NCI-H1436 (cell line): ENCODE measurements around the gene YARS1.

ENCODE experiments used
- DNase-seq: peaks from one replicate; lab custom pipeline; 2025; lab: John Stamatoyannopoulos, UW

The YARS1 gene

DNA sequence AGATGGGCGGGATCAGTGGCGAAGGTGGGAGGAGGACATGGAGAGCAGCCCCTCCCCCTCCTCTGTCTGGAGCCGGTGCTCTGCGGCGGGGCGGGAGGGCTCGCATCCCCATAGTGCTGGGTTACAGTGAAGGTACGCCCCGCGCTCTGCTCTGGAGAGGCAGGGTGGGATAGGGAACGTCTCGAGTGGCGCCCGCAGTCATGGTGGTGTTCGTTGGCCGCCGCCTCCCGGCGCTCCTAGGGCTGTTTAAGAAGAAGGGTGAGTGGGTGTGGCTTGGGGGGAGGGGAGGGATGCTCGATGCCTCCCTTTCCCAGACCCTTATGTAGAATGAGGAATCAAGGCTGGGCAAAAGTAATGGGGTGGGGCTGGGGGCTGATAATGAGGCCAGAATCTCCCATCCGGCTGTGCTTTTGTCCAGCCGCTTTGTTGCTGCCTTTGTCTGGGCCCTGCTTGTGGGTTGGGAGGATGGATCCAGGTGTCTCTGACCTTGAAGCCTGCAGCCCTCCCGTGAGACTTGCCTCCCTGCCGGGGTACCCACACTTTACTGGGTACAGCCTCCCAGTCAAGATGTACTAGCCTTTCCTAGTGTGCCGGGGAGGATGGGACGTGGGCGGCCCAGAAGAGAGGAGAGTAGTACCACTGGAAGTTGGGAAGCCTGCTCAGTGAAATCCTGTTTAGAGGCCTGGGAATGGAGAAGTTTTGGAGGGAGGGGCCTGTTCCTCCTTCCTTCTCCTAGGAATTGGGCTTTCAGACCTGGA is 51.4 kb downstream of the YARS1 start:
- peak; percentile 43 for DNase-seq

- peak; percentile 75 for DNase-seq
These were observed 52.2 kb downstream of the YARS1 start for GRCh38 chr1:32764826-32765569.

- no peak for DNase-seq
These were observed 53.9 kb downstream of the YARS1 start for GRCh38 chr1:32763221-32763620.

DNA sequence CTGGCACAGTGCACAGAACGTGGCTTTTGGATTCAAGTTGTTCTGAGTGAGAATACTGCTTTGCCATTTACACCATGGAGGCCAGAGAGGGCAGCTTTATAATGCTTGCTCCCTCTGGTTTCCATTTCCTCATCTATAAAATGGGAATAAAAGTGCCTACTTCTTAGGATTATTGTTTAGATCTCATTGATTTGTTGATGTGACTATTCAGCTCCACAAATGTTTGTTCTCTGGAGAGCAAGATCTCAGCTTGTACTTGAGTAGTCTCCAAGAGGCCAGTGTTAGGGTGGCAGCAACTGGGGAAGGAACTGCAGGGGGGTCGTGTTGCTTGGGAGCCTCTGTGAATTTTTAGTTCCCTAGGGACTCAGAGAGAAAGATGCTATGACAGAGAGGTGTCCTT is 55.2 kb downstream of the YARS1 start:
- DNase-seq = no peak

GRCh38 chr1:32761253-32761877 is 55.8 kb downstream of the YARS1 start:
- no peak for DNase-seq

DNA sequence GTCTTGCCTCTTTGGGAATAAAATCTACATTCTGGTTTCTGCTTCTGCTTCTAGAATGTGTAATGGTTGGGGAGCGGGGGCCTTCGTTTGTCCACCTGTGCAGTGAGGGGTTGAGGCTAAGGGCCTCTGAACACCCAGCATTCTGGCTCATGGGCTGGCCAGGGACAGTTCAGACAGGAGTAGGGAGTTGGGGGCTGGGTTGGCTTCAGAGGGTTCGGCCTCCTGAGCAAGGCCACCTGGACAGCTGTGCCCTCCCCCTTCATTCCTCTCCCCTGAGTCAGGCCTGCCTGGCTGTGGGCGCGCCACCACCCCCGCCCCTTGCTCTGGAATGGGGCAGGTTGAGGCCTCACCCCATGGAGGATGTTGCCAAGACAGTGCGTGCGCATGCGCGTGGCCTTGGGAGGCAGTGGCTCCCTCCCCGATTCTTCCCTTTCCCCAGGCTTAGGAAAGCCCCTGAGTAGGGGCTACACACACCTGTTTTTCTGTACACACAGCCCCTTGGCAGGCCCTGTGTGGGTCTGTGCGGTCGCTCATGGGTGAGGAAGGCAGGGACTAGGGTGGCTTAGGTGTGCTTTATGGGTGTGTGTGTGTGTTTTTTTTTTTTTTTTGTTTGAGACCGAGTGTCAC is 57.0 kb downstream of the YARS1 start:
- no peak for DNase-seq

DNA sequence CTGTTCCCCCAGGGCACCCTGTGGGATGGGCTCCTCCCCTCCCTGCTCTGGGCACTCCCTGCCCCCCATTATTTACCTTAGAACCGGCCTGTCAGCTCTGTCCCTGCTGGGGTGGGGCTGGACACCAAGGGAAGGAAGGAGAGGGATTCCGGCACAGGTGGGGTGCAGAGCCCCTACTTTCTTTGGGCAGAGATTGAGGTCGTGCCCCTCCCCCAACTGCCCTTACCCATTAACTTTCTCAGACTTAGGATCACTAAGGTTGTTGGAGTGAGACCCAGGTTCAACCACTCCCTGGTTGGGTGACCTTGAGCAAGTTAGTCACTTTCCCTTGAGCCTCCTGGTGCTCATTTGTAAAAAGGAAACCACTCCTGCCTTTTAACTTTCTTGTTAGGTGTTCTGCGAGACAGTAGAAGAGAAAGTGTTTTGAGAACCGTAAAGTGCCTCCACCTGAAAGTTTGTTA is 57.6 kb downstream of the YARS1 start:
- DNase-seq = no peak

DNA sequence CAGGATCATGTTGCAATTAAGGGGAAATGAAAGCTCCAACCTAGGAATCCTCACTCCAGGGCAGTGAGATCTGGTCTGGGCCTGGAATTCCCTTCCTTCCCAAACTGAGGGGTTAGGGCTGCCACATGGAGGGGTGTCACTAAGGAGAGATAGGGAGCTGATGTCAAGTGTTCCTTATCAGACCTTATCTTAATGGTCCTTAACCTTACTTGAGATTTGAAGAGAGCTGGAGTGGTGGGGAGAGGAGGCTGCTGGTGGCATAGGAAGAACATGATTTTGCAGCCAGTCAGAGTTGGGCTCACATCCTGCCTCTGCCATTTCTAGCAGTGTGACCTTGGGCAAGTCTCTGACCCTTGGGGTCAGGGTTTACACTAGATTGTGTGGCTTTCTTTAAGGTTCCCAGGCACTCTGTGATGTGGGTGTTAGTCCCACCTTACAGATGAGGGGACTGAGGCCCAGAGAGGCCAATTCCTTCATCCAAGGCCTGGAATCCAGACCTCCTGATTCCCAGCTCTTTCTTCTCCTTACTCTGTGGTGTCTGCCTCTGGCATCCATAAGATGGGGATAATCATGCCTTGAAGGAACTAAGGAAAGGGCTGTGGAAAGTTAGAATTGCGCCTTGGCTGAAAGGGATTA is 58.2 kb downstream of the YARS1 start:
- DNase-seq = no peak

DNA sequence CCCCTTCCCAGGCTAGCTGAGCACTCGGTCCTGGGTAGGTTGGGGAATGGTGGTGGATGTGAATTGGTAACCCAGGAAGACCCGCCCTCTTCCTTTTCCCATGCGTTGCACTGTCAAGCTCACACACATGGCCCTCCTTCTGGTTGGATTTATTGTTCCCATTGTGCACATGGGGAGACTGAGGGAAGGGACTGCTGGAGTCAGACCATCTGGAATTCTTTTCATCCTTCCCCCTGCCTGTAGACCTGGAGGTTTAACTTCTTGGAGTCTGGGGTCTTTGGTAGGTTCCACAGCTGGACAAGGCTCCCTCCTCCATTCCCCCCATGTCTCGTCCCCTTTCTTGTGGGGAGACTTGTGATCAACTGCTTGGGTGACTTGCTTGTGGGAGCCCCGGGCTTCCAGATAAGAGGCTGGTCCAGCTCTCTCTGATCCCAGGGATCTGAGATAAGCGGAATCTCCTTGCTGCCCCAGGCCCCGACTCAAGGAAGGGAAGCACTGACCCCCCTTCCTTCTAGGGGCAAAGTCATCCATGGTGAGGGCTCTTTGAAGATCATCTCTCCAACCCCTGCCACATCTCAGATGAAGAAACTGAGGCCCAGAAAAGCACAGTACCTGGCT is 58.9 kb downstream of the YARS1 start:
- no peak for DNase-seq

- no peak for DNase-seq
These were observed 59.8 kb downstream of the YARS1 start for GRCh38 chr1:32757213-32757895.

DNA sequence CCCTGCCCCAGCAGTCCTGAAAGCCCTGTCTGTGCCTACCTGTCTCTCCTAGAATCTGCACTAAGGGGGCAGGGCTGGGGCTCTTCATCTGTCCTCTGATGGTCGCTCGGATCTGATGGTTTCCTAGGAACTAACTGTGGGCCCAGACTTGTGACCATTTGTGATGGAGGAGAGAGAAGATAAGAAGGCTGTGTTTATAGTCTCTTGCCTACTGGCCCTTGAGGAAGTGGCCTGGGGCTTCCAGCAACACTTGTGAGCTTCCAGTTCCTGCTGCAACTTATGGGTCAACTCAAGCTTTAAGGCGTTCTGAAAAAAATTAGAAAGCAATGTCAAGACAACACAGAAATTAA is 61.4 kb downstream of the YARS1 start:
- no peak for DNase-seq

DNA sequence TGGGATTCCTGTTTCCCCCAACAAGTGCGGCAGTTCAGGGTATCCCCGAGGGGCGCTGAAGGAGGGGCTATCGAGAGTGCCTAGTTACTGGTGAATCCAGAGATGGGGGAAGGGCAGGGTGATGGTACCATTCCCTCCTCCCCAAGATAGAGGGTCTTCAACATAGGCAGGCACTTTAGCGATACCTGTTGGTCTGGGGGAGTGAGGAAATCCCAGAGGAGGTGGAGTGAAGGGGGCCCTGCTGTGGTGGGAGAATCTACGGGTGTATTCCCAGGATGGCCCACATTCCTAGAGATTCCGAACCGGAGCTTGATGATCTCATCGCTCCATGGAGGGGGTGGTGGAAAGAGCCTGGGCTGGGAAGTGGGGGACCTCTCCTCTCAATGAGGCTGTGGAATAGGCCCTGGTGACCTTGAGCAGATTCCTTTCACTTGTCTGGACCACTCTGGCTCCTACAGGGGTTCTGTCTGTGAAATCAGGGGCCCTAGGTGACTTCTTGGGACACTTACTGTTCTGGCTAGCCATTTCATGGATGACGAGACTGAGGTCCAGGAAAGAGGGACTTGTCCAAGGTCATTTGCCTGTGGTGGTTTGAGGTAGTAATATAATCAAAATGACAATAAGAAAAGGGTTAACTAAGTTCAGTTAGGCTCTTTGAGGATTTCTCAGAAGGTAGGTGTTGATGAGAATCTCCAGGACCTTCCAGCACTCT is 61.9 kb downstream of the YARS1 start:
- DNase-seq = no peak

- no peak for DNase-seq
These were observed 62.7 kb downstream of the YARS1 start for GRCh38 chr1:32754317-32755097.

DNA sequence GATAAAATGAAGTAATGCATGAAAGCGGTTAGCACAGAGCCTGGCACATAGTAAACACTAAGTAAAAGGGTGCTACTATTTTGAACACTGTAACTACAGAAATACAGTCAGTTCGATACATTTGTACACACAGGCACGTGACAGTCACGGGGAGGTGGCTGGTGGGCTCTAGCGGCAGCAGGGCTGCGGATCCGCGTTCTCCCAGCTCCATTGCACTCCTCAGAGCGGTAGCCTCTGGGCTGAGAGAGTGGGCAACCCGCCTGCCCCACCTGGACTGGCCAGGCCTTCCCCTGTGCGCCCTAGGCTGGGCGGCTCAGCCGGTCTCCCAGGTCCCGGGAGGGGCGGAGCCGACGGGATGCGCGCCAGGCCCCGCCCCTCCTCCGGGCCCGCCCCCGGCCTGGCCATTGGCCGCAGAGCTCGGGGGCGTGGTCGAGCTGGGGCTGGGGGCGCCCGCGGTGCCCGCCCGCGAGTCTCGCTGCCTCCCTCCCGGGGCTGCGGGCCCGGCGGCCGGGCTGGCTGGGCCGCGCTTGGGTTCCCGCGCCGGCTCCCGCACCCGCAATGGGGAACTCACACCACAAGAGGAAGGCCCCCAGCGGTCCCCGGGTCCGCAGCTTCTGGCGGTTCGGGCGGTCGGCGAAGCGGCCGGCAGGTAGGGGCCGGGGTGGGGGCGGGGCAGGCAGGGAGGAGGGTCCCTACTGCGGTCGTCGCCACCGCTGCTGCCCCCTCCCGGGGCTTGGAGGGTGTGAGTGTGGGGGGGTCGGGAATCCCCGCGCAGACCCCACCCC is 63.4 kb downstream of the YARS1 start:
- DNase-seq = peak; percentile 77

GRCh38 chr1:32749771-32750170 is 67.4 kb downstream of the YARS1 start:
- DNase-seq = no peak

GRCh38 chr1:32749332-32749731 is 67.8 kb downstream of the YARS1 start:
- no peak for DNase-seq

- DNase-seq = no peak
These were observed 68.2 kb downstream of the YARS1 start for GRCh38 chr1:32748926-32749325.

DNA sequence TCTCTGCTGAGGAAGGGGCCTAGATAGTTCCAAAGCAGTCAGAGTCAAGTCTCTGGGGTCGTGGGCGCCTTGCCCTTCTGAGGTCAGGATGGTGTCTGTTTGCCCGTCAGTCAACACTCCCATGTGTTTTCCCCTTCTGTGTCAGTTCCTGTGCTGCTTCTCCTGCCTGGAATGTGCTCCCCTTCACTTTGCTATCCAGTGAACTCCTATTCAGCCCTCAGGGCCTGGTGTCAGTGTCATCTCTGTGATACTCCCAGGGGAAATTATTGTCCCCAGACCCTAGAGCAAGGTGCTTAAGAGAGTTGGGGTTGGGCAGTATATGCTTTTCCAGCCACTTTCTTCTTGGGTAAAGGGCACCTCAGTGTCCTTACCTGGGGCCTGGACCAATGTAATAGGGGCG is 68.8 kb downstream of the YARS1 start:
- DNase-seq = no peak

GRCh38 chr1:32746130-32746529 is 71.0 kb downstream of the YARS1 start:
- no peak for DNase-seq
